ENCODE measurements around the gene ALKBH5.

The ALKBH5 gene

GRCh38 chr17:18155179-18155578, 28.4 kb upstream of the ALKBH5 start:
- DNase-seq (ENCODE audit: low read depth): no peak
- no peak overlapping the region for H3K4me3 ChIP-seq (ENCODE audit: low read depth, low read length)
- TF ChIP-seq POLR2A (IDR thresholded peaks at IDR 0.05; ENCODE audit: extremely low read depth, insufficient read length) (no peak), CTCF (IDR thresholded peaks at IDR 0.05; ENCODE audit: low read depth, low read length) (no peak), MYC (IDR thresholded peaks at IDR 0.05; ENCODE audit: low read depth, low read length) (no peak), MAX (IDR thresholded peaks at IDR 0.05; ENCODE audit: low read depth, low read length) (no peak)

GRCh38 chr17:18156171-18156975, 27.3 kb upstream of the ALKBH5 start:
- no peak for DNase-seq (ENCODE audit: low read depth)
- no peak for TF ChIP-seq CTCF (IDR thresholded peaks at IDR 0.05; ENCODE audit: low read depth, low read length)
- TF ChIP-seq MAX (IDR thresholded peaks at IDR 0.05; ENCODE audit: low read depth, low read length): no peak
- no peak for TF ChIP-seq POLR2A (IDR thresholded peaks at IDR 0.05; ENCODE audit: extremely low read depth, insufficient read length)
- TF ChIP-seq MYC (IDR thresholded peaks at IDR 0.05; ENCODE audit: low read depth, low read length): no peak
- H3K4me3 ChIP-seq (ENCODE audit: low read depth, low read length): no peak overlapping the region

GRCh38 chr17:18156976-18157280, 26.7 kb upstream of the ALKBH5 start:
- H3K4me3 ChIP-seq (ENCODE audit: low read depth, low read length): no peak overlapping the region
- no peak for TF ChIP-seq MYC (IDR thresholded peaks at IDR 0.05; ENCODE audit: low read depth, low read length)
- TF ChIP-seq MAX (IDR thresholded peaks at IDR 0.05; ENCODE audit: low read depth, low read length): no peak
- no peak for TF ChIP-seq POLR2A (IDR thresholded peaks at IDR 0.05; ENCODE audit: extremely low read depth, insufficient read length)
- TF ChIP-seq CTCF (IDR thresholded peaks at IDR 0.05; ENCODE audit: low read depth, low read length): no peak
- DNase-seq (ENCODE audit: low read depth): no peak

GRCh38 chr17:18157354-18157985, 26.2 kb upstream of the ALKBH5 start:
- TF ChIP-seq MYC (IDR thresholded peaks at IDR 0.05; ENCODE audit: low read depth, low read length) (no peak), POLR2A (IDR thresholded peaks at IDR 0.05; ENCODE audit: extremely low read depth, insufficient read length) (no peak)
- DNase-seq (ENCODE audit: low read depth): peak; percentile 32
- H3K4me3 ChIP-seq (ENCODE audit: low read depth, low read length): no peak overlapping the region

- no peak overlapping the region for H3K4me3 ChIP-seq (ENCODE audit: low read depth, low read length)
- peak; percentile 50 for DNase-seq (ENCODE audit: low read depth)
- no peak for TF ChIP-seq MAX (IDR thresholded peaks at IDR 0.05; ENCODE audit: low read depth, low read length)
- TF ChIP-seq POLR2A (IDR thresholded peaks at IDR 0.05; ENCODE audit: extremely low read depth, insufficient read length): no peak
- no peak for TF ChIP-seq MYC (IDR thresholded peaks at IDR 0.05; ENCODE audit: low read depth, low read length)
- TF ChIP-seq CTCF (IDR thresholded peaks at IDR 0.05; ENCODE audit: low read depth, low read length): no peak
These were observed 25.5 kb upstream of the ALKBH5 start for GRCh38 chr17:18158022-18158600.

GRCh38 chr17:18159551-18160120, 24.0 kb upstream of the ALKBH5 start:
- TF ChIP-seq MAX (IDR thresholded peaks at IDR 0.05; ENCODE audit: low read depth, low read length) (no peak), MYC (IDR thresholded peaks at IDR 0.05; ENCODE audit: low read depth, low read length) (no peak), POLR2A (IDR thresholded peaks at IDR 0.05; ENCODE audit: extremely low read depth, insufficient read length) (no peak), CTCF (IDR thresholded peaks at IDR 0.05; ENCODE audit: low read depth, low read length) (no peak)
- no peak for DNase-seq (ENCODE audit: low read depth)
- H3K4me3 ChIP-seq (ENCODE audit: low read depth, low read length): no peak overlapping the region

Measured in NB4 (cell line).